Common myeloid progenitor, CD34-positive (primary cell): ENCODE results near the gene IER3.
"Not testable (repeated sequence)": the region's sequence is repeated elsewhere in the genome, so short reads cannot be mapped to it uniquely, and the experiment has no call there.

Experiments used
- CTCF ChIA-PET: fragments of 350-600 bp; sonication (Branson Sonifier 250); formaldehyde crosslinking; loops from one replicate; lab custom pipeline; 2021; ENCODE audit warnings: antibody characterized with exemption; lab: Charles Lee
- POLR2A ChIA-PET: fragments of 350-600 bp; sonication (Branson Sonifier 250); formaldehyde crosslinking; loops from one replicate; lab custom pipeline; 2021; ENCODE audit warnings: antibody characterized with exemption; lab: Charles Lee
- DNase-seq, 3 donors: peaks; one replicate each; pipeline versions ENCODE4 v3.0.0 to v3.0.0-alpha.2; 2013
- H3K27ac ChIP-seq, 2 experiments: 1 replicate in 1 of 2; 2 replicates in 1 of 2; pipeline ENCODE4 v1.7.0; 2013; ENCODE audit warnings: inconsistent platforms in 2 of 2, low read length in 2 of 2, mild to moderate bottlenecking in 2 of 2, low read depth in 1 of 2, moderate library complexity in 1 of 2; ENCODE audit not compliant: severe bottlenecking in 2 of 2, insufficient read depth in 1 of 2, poor library complexity in 1 of 2
- H3K27me3 ChIP-seq, 5 experiments: replicated peaks in 2 of 5; 1 replicate in 3 of 5; 2 replicates in 2 of 5; pipeline versions ENCODE4 v1.6.1 to v1.7.0; 2013; ENCODE audit warnings: low read length in 4 of 5, mild to moderate bottlenecking in 2 of 5, moderate library complexity in 2 of 5, inconsistent platforms in 1 of 5; ENCODE audit not compliant: insufficient read depth in 5 of 5, control insufficient read depth in 4 of 5
- H3K36me3 ChIP-seq, 4 experiments: 1 replicate in 2 of 4; 2 replicates in 2 of 4; pipeline versions ENCODE4 v1.6.1 to v1.7.0; 2013; ENCODE audit warnings: low read length in 3 of 4, control low read depth in 1 of 4, mild to moderate bottlenecking in 1 of 4; ENCODE audit not compliant: control insufficient read depth in 4 of 4, insufficient read depth in 4 of 4
- H3K4me1 ChIP-seq, 4 experiments: 1 replicate in 3 of 4; 2 replicates in 1 of 4; pipeline versions ENCODE4 v1.6.1 to v1.7.1; 2013; ENCODE audit warnings: low read length in 3 of 4, mild to moderate bottlenecking in 3 of 4, control low read depth in 1 of 4, inconsistent platforms in 1 of 4, moderate library complexity in 1 of 4; ENCODE audit not compliant: control insufficient read depth in 4 of 4, insufficient read depth in 4 of 4; ENCODE audit errors: control extremely low read depth in 1 of 4
- H3K4me3 ChIP-seq, 7 experiments: 1 replicate in 4 of 7; 2 replicates in 3 of 7; pipeline versions ENCODE4 v1.5.1 to v1.7.0; 2013; ENCODE audit warnings: mild to moderate bottlenecking in 7 of 7, low read length in 6 of 7, moderate library complexity in 6 of 7, inconsistent platforms in 2 of 7, low read depth in 2 of 7, control low read depth in 1 of 7; ENCODE audit not compliant: insufficient read depth in 4 of 7, control insufficient read depth in 1 of 7; ENCODE audit errors: extremely low read depth in 1 of 7
- H3K9me3 ChIP-seq, 5 experiments: 1 replicate in 4 of 5; 2 replicates in 1 of 5; pipeline versions ENCODE4 v1.6.1 to v1.7.1; 2013; ENCODE audit warnings: low read length in 4 of 5, mild to moderate bottlenecking in 2 of 5, inconsistent platforms in 1 of 5, low read depth in 1 of 5, moderate library complexity in 1 of 5; ENCODE audit not compliant: control insufficient read depth in 4 of 5, insufficient read depth in 2 of 5; ENCODE audit errors: control extremely low read depth in 1 of 5
- WGBS: methylation state at CpG from one replicate; pipeline ENCODE4 v1.1.5; 2013; ENCODE audit not compliant: insufficient coverage; 5-methylcytosine and 5-hydroxymethylcytosine counted together

The IER3 gene

GRCh38 chr6:30720738-30721197 lies 23.6 kb downstream of the IER3 start:
- ChIA-PET CTCF (interaction anchor here (0.9 to 30.1 kb wide), 9 partner anchors 9 to 238 kb away, joined by 3 to 622 read pairs (median 17); partner anchors contain the start of genes DHX16 and FLOT1), POLR2A (interaction anchor here (0.6 to 5.4 kb wide), 7 partner anchors 11 to 189 kb away, joined by 3 to 56 read pairs (median 3); partner anchors contain the start of genes GNL1 and PRR3)
- peak overlapping the region; percentile 73 to 100 (median 99) for H3K4me3 ChIP-seq
- 0% methylated on average over 29 of the region's 29 CpGs for WGBS
- peak overlapping the region; percentile 79 to 93 for H3K27ac ChIP-seq
- H3K36me3 ChIP-seq: peaks cover 6 to 41% (median 29%) of the 10 kb centered on the region in 4 experiments
- no peaks in the 10 kb centered on the region for H3K27me3 ChIP-seq
- DNase-seq: peak; percentile 42 to 77 (median 71)
- H3K9me3 ChIP-seq: no peaks in the 10 kb centered on the region
- H3K4me1 ChIP-seq: peaks cover 19 to 61% (median 48%) of the 10 kb centered on the region in 4 experiments

DNA sequence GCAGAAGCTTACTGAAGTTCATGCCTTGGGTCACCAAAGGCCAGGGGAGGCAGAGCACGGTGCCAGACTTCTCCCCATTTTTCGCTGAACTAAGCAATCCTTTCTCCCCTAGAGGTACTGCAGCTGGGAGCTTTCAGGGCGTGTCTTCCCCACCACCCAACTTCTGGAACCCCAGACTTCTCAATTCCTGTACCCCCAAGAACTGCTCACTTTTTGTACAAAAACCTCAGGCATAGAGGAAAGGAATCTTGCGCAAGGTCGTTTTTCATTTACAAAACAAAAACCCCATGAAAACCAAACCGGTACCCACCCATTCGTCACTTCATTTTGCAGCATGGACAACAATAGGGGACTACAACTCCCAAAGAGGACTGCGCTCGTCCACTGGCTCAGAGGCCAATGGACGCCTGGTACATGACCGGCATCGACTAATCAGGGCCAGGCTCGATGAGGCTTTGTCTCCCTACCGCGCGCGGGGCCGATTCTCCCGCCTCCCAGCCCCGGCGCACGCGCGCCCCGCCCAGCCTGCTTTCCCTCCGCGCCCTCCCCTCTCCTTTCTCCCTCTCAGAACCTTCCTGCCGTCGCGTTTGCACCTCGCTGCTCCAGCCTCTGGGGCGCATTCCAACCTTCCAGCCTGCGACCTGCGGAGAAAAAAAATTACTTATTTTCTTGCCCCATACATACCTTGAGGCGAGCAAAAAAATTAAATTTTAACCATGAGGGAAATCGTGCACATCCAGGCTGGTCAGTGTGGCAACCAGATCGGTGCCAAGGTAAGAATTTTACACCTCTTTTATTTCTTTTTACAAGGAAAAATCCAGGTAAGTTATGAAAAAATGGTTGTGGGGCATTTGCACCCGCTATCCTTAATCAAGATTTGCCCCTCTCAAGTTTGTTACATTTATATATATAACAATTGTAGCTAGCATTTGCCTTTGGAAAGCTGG lies 24.3 kb downstream of the IER3 start, which contains the start of gene TUBB:
Gene TUBB (plus strand): TSS at position 562 of the 947 bp plus-strand sequence. CDS start 155 bp downstream, at position 717.
- no peaks in the 10 kb centered on the region for H3K27me3 ChIP-seq
- H3K9me3 ChIP-seq: no peaks in the 10 kb centered on the region
- H3K27ac ChIP-seq: peak within 1 kb of the TSS; percentile 79 to 93
- WGBS: 0% methylated on average over 30 of the region's 38 CpGs
- H3K36me3 ChIP-seq: peaks cover 5 to 35% (median 25%) of the 10 kb centered on the region in 4 experiments
- DNase-seq: peak; percentile 97 to 99 (median 98)
- peaks cover 19 to 63% (median 47%) of the 10 kb centered on the region in 4 experiments for H3K4me1 ChIP-seq
- CTCF ChIA-PET: interaction anchor here (0.9 to 30.1 kb wide), 4 partner anchors 11 to 105 kb away, joined by 3 to 622 read pairs (median 4); partner anchors contain the start of gene DHX16
- peak within 1 kb of the TSS; percentile 73 to 100 (median 99) for H3K4me3 ChIP-seq
- POLR2A ChIA-PET: interaction anchor here (0.6 to 5.4 kb wide), 7 partner anchors 10 to 188 kb away, joined by 3 to 56 read pairs (median 3); partner anchors contain the start of genes GNL1 and PRR3

GRCh38 chr6:30719356-30719755 lies 25.0 kb downstream of the IER3 start:
- no peaks in the 10 kb centered on the region for H3K27me3 ChIP-seq
- CTCF ChIA-PET: interaction anchor here (1.1 to 30.1 kb wide), 5 partner anchors 10 to 93 kb away, joined by 3 to 622 read pairs (median 3); partner anchors contain the start of genes ATAT1 and DHX16
- POLR2A ChIA-PET: interaction anchor here (0.6 to 5.4 kb wide), 3 partner anchors 11 to 37 kb away, joined by 3 to 56 read pairs (median 3); no protein-coding TSS in a partner anchor
- H3K36me3 ChIP-seq: peaks cover 5 to 32% (median 19%) of the 10 kb centered on the region in 4 experiments
- H3K4me1 ChIP-seq: peaks cover 19 to 60% (median 45%) of the 10 kb centered on the region in 4 experiments
- H3K4me3 ChIP-seq: peak overlapping the region; percentile 21 to 100 (median 95)
- no peak for DNase-seq
- 36% methylated on average over 8 of the region's 8 CpGs for whole genome bisulfite sequencing
- H3K9me3 ChIP-seq: no peaks in the 10 kb centered on the region
- peak overlapping the region; percentile 43 to 93 for H3K27ac ChIP-seq

GRCh38 chr6:30717845-30718720 lies 26.3 kb downstream of the IER3 start:
- peaks cover 19 to 51% (median 40%) of the 10 kb centered on the region in 4 experiments for H3K4me1 ChIP-seq
- CTCF ChIA-PET: interaction anchor here (1.1 to 30.1 kb wide), 11 partner anchors 8 to 235 kb away, joined by 3 to 622 read pairs (median 3); partner anchors contain the start of genes ATAT1, DHX16 and NRM
- DNase-seq, H3K9me3 ChIP-seq, H3K27me3 ChIP-seq: not testable (repeated sequence)
- H3K36me3 ChIP-seq: peaks cover 5 to 31% (median 17%) of the 10 kb centered on the region in 4 experiments
- peak overlapping the region in 6 of 7 experiments; percentile 74 to 94 (median 84) for H3K4me3 ChIP-seq
- H3K27ac ChIP-seq: peak overlapping the region; percentile 54 to 86
- WGBS: 84% methylated on average over 20 of the region's 37 CpGs
- POLR2A ChIA-PET: interaction anchor here (0.6 to 5.4 kb wide), 7 partner anchors 17 to 39 kb away, joined by 3 to 56 read pairs (median 4); no protein-coding TSS in a partner anchor

DNA sequence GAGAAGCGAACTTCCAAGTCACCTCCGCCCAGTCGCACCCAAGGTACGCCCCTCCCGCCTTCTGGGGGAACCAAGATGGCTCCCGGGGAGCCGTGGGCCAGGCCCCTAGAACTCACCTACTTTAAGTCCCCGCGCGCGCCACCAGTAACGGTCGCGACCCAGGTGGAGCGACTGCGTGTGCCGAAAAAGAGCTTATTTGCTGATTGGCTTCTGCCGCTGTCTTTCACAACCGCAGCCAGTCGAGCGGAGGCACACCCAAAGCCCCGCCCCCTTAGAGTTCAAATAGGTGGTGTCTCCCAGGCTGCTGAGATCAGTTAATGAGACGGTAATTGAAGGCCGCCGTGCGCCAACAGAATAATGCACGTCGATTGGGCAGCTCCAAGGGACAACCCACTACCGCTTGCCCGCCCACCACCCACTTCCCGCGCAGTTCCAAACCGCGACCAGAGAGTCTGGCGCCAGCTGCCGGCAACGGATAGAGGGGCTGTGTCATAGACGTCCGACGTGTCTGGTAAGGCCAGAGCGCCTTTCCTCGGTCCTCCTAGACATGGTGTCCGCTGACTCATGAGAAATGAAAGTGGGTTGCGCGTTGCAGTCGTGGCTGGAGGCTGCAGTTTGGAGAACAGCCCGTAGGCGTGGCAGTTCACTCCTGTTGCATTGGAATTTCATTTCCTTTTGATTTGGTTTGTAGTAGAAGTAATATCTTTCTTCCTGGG lies 27.1 kb downstream of the IER3 start, which contains the start of gene MDC1:
Gene MDC1 (minus strand): TSS at position 153 of the 716 bp plus-strand sequence. CDS start 2,106 bp downstream, outside the sequence.
- DNase-seq: peak; percentile 100
- Histone ChIP-seq H3K4me3 (peak within 1 kb of the TSS; percentile 64 to 94 (median 84)), H3K27me3 (no peaks in the 10 kb centered on the region), H3K9me3 (no peaks in the 10 kb centered on the region), H3K4me1 (peaks cover 18 to 48% (median 33%) of the 10 kb centered on the region in 4 experiments), H3K27ac (peak within 1 kb of the TSS; percentile 86 to 94), H3K36me3 (peaks cover 4 to 31% (median 19%) of the 10 kb centered on the region in 4 experiments)
- ChIA-PET CTCF (interaction anchor here (0.6 to 30.1 kb wide), 8 partner anchors 9 to 40 kb away, joined by 3 to 622 read pairs (median 4); partner anchors contain the start of genes DHX16 and NRM), POLR2A (interaction anchor here (0.6 to 1.2 kb wide), 7 partner anchors 13 to 38 kb away, joined by 3 to 15 read pairs (median 4); no protein-coding TSS in a partner anchor)
- WGBS: 0% methylated on average over 41 of the region's 48 CpGs
